Neuron (in vitro differentiated cells): Measurements from ENCODE around the gene HYAL2.

Source experiments
- H2AFZ ChIP-seq: one replicate; pipeline ENCODE4 v1.6.1; 2013; ENCODE audit warnings: low read depth, mild to moderate bottlenecking, inconsistent platforms, low read length, moderate library complexity
- H3K27me3 ChIP-seq: one replicate; pipeline ENCODE4 v1.6.1; 2013; ENCODE audit warnings: low read length; ENCODE audit not compliant: insufficient read depth
- H3K36me3 ChIP-seq: one replicate; pipeline ENCODE4 v1.6.1; 2013; ENCODE audit warnings: low read length; ENCODE audit not compliant: insufficient read depth
- H3K4me1 ChIP-seq: one replicate; pipeline ENCODE4 v1.6.1; 2013; ENCODE audit warnings: low read length; ENCODE audit not compliant: insufficient read depth
- H3K4me3 ChIP-seq: 2 replicates; pipeline ENCODE4 v1.5.1; 2013; ENCODE audit warnings: mild to moderate bottlenecking, low read length, moderate library complexity
- H3K9me3 ChIP-seq: one replicate; pipeline ENCODE4 v1.6.1; 2013; ENCODE audit warnings: low read length

The HYAL2 gene, protein sequence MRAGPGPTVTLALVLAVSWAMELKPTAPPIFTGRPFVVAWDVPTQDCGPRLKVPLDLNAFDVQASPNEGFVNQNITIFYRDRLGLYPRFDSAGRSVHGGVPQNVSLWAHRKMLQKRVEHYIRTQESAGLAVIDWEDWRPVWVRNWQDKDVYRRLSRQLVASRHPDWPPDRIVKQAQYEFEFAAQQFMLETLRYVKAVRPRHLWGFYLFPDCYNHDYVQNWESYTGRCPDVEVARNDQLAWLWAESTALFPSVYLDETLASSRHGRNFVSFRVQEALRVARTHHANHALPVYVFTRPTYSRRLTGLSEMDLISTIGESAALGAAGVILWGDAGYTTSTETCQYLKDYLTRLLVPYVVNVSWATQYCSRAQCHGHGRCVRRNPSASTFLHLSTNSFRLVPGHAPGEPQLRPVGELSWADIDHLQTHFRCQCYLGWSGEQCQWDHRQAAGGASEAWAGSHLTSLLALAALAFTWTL

DNA sequence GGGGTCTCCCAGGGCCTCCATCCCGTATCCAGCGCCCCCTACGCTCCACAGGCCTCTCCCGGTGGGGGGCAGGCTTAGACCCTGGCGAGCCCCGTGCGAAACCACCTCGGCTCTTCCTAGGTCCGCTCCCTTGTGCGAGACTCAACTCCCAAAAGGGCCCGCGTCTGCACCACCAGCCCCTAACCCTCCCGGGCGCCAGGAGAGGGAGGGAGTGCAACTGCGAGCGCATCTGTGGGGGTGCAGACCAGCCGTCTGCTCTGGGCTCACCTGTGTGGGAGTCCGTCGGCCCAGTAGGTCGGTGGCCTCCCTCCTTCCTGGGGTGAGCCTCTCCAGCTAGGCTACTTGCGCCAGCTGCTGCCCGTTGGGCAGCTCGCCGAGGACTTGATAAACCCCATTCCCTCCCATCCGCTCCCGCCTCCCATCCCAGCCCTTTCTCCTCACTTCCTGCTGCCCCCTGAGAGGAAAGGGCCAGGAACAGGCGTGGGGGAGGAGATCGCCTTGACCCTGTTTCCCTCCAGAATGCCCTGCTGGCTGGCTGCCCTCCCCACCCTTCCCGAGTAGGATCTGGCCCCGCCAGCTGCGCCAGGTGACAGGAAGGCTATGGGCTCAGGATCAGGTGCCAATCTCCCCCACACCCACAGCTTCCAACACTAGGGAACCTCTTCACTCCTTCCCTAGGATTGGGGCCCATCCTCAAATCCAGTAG is at the start of gene HYAL2:
HYAL2 (minus strand) TSS at position 360 of the 706 bp plus-strand sequence. CDS start 2,256 bp downstream, outside the sequence.
- Histone ChIP-seq H3K27me3 (no peaks in the 10 kb centered on the region), H3K4me1 (peaks cover 40% of the 10 kb centered on the region), H3K9me3 (no peaks in the 10 kb centered on the region), H3K4me3 (peak within 1 kb of the TSS; percentile 74), H3K36me3 (peaks cover 37% of the 10 kb centered on the region), H2AFZ (peak within 1 kb of the TSS; percentile 36)

DNA sequence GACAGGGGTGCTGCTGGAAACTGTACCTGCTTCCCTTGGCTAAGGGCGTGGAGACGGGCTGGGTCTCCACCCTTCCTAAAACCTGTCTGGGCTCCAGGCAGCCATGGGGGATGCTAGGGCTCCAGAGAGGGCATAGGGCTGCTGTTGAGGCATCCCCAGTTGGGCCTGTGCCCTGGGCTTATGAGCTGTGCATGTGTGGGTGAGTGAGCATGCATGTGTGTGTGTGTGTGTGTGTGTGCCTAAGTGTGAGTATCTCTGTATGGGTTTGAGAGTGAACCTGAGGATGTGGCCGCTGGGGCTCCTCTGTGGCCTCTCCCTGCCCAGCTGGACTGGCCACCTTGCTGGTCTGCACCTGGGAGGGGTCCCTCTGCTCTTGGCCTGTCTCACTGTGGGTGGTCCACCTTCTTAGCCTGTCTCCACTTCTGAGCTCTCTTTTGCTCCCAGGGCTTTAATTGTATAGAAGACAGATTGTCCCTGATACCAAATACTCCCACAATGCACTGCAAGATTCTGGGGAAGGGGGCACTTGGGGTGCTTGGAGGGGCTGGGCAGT is 48.7 kb upstream of the HYAL2 start:
- H3K9me3 ChIP-seq, result no peaks in the 10 kb centered on the region
- no peak overlapping the region for H2AFZ ChIP-seq
- H3K36me3 ChIP-seq, result no peaks in the 10 kb centered on the region
- H3K4me3 ChIP-seq, result no peak overlapping the region
- H3K4me1 ChIP-seq, result peaks cover 25% of the 10 kb centered on the region
- H3K27me3 ChIP-seq, result peaks cover 12% of the 10 kb centered on the region

DNA sequence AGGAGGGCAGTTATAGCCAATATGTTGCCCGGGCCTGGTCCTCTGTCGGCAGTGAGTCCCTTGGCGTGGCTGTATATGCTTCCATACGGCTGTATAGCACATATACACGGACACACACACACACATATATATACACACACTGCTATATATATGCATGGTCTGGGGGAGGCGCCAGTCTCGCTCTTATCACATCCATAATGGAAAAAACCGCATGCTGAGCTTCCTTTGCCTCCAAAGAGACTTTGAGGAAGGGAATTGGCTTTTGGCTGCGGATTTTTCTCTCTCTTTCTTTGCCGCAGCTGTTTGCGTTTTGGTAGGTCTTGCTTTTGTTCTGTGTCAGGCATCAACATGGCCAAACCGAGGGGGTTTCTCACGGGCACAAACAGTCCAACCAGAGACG is 48.0 kb upstream of the HYAL2 start:
- Histone ChIP-seq H3K4me3 (no peak overlapping the region), H3K27me3 (peaks cover 15% of the 10 kb centered on the region), H3K9me3 (no peaks in the 10 kb centered on the region), H3K4me1 (peaks cover 25% of the 10 kb centered on the region), H2AFZ (no peak overlapping the region), H3K36me3 (no peaks in the 10 kb centered on the region)

DNA sequence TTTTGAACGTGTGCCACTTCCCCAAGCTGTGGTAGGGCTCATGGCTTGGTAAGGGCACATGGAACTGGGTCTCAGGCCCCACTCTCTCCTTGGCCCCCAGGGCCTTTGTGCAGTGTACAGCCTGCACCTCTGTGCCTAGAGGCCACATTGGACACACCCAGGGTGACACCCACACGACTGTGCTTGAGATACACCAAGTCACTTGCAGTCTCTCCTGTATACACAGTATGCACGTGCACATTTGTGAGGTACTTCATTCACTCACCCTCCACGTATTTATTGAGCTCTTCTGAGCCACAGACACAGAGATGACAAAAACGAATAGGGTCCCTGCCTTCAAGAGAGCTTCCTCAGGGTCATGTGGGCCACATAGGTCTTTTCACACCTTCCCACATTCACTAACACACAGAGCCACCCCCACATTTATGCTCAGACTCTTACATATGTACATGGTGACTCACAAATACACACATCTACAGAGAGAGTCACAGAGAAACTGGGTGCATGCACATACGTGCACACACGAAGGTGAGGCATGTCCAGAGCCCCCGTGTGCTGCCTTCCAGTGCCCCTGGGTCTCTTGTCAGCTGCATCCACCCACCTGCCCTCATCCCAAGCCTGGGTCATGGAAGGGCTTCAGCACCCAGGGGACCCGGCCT is 46.6 kb upstream of the HYAL2 start:
- Histone ChIP-seq H2AFZ (no peak overlapping the region), H3K9me3 (no peaks in the 10 kb centered on the region), H3K27me3 (peaks cover 25% of the 10 kb centered on the region), H3K4me1 (peaks cover 21% of the 10 kb centered on the region), H3K4me3 (no peak overlapping the region), H3K36me3 (no peaks in the 10 kb centered on the region)

DNA sequence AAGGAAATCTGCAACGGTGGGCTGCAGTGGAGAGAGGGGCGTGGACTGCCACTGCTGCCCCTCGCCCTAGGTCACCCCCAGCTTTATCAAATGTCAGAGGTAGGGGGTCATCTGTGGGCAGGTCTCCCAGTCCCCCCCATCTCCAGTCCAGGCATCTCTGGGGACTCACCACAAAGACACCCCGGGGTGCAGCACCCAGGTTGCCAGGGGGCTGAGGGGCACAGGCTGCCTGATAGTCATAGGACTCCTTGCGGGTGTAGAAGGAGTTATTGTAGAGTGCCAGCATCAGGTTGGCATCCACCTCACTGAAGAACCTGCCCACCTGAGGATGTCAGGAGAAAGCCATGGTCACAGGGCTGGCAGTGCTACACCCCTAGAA is 43.3 kb upstream of the HYAL2 start:
- H3K36me3 ChIP-seq, result no peaks in the 10 kb centered on the region
- peaks cover 32% of the 10 kb centered on the region for H3K27me3 ChIP-seq
- H3K4me3 ChIP-seq, result no peak overlapping the region
- no peak overlapping the region for H2AFZ ChIP-seq
- H3K9me3 ChIP-seq, result no peaks in the 10 kb centered on the region
- peaks cover 2% of the 10 kb centered on the region for H3K4me1 ChIP-seq

DNA sequence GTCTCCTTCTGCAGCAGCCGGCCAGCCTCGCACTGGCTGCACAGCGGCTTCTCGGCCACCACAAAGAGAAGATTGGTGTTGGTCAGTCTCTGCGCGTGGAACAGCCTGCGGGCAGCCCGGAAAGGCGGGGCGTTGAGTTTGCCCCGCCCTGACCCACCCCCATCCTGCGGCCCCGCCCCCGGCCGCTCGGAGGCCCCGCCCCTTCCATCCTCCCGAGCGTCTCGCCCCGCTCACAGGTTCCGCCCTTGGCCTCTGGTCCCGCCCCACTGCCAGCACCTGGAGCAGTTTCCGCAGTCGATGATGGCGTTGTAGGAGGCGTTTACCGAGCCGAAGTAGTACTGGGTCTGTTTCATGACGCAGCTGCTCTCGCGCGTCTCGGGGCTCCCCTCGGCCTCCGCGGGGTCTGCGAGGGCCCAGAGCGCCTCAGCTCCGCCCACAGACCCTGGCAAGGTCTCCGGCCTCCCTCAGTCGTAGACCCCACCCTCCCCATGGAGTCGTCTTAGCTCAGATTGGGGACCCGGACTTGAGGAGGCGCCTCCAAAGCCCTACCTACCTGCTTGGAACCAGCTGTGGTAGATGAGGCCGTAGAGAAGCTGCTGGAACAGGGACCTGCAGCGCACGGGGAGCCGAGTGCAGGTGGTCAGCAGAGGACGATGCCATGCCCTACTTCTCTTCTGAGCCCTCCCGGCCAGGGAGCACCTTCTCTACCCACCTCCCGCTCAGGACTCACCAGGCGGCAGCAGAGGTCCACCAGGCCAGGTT is 42.7 kb upstream of the HYAL2 start:
- Histone ChIP-seq H2AFZ (no peak overlapping the region), H3K9me3 (no peaks in the 10 kb centered on the region), H3K27me3 (peaks cover 32% of the 10 kb centered on the region), H3K4me3 (no peak overlapping the region), H3K4me1 (no peaks in the 10 kb centered on the region), H3K36me3 (no peaks in the 10 kb centered on the region)

DNA sequence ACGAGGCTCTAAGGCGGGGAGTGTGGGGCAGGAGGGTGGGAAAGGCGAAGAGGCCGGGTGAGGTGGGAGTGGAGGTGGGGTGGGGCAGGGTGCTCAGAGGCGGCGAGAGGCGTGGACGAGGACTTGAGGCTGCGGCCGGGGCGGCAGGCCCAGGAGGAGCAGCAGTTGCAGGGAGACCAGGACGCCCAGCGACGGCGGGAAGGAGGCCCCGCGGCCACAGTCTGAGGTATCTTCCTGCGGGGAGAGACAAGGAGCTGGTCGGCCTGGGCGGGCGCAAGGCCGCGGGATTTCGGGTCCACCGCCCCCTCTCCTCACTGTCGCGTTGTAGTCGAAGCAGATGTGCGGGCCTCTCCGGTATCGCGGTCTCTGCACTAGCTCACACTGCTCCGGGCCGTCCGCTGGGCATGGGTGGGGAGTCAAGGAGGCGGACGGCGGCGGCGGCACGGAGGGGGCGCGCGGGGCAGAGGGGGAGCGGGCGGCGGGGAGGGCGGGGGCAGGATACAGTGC is 42.1 kb upstream of the HYAL2 start:
- H3K4me3 ChIP-seq, result no peak overlapping the region

DNA sequence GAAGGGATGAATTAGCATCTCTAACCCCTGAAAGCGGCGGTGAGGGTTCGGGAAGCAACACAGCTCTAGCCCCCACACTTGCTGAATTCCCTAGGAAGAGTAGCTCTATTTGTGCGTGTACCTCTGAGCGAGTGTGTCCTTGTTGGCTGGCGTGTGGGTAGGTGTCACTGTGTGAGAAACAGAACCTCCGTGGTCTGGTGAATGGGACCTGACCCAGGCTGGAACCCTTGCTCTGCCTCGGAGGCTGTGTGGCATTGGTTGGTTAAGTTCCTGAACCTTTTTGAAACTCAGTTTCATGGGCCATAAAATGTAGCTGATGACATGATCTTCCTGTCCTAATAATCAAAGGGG is 37.2 kb upstream of the HYAL2 start:
- H3K27me3 ChIP-seq, result peaks cover 12% of the 10 kb centered on the region
- peak overlapping the region; percentile 39 for H2AFZ ChIP-seq
- peaks cover 30% of the 10 kb centered on the region for H3K4me1 ChIP-seq
- H3K9me3 ChIP-seq, result no peaks in the 10 kb centered on the region
- peaks cover 25% of the 10 kb centered on the region for H3K36me3 ChIP-seq
- H3K4me3 ChIP-seq, result peak overlapping the region; percentile 80

More for the DNA sequence above, 42.1 kb upstream of the HYAL2 start:
- H3K27me3 ChIP-seq, result peaks cover 27% of the 10 kb centered on the region
- H3K4me1 ChIP-seq, result no peaks in the 10 kb centered on the region
- no peak overlapping the region for H2AFZ ChIP-seq
- no peaks in the 10 kb centered on the region for H3K9me3 ChIP-seq
- H3K36me3 ChIP-seq, result no peaks in the 10 kb centered on the region

DNA sequence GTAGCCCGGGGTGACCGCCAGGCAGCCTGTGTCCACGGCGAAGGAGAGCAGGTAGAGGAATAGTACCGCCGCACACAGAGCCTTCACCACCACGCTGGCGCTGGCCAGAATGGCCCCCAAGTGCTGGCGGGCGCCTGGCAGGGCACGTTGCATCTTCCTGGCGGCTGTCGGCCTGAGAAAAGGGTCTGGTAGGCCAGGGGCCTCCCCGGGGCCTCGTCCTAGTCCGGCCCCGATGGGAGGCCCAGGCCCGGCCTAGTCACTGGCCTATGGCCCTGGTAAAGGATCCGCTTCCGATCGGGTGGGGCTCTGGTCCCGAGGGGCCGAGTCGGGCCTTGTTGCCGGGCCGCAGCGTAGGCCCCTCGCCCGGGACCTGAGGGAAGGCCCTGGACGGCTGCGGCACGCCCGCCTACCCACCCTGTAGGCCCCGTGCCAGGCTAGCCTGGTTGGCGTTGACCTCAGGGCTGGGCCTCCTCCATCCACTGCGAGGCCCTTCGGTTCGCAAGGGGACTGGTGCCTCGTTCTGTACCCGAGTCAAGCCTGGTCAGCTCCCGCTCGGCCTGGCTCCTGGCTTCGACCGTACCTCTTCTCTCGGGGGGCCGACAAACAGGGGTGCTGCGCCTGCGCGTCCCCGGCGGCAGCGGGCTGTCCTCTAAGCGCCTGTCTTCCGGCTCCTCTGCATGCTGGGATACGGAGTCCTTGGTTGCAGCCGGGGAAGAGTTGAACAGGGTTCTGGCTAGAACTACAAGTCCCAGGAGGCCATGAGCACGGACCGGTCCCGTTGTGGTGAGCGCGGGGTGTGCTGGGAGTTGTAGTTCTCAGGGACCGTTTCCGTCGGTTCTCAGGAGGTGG is 36.6 kb upstream of the HYAL2 start, which contains the start of gene TMEM115:
TMEM115 (minus strand) TSS at position 611 of the 849 bp plus-strand sequence; CDS start at position 153, 458 bp downstream.
- Histone ChIP-seq H3K4me1 (peaks cover 30% of the 10 kb centered on the region), H3K9me3 (no peaks in the 10 kb centered on the region), H2AFZ (peak within 1 kb of the TSS; percentile 39), H3K27me3 (peaks cover 7% of the 10 kb centered on the region), H3K36me3 (peaks cover 30% of the 10 kb centered on the region), H3K4me3 (peak within 1 kb of the TSS; percentile 80)

DNA sequence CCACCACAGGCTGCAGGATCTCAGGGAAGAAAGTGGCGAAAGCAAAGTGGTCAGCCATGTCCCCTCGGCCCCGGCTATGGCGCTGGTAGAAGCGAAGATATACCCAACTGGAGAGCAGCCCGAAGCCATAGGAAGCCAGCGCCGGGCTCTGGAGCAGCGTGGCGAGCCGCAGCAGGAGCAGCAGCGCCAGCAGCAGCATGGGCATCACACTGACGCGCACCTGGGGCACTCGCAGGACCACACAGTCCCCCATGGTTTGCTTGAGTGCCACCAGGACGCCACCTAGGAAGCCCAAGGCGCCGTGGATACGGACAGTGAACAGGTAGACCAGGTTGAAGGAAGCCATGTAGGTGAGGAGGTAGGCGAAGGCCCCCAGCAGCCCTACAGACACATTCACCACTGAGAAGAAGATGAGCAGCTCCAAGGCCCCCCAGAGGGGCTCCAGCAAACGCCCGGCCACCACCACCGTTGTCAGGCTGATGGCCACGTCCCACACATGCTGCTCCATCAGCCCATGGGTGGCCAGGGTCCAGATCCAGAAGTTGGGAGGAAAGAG is 35.9 kb upstream of the HYAL2 start:
- peaks cover 37% of the 10 kb centered on the region for H3K36me3 ChIP-seq
- no peak overlapping the region for H2AFZ ChIP-seq
- H3K9me3 ChIP-seq, result no peaks in the 10 kb centered on the region
- peak overlapping the region; percentile 80 for H3K4me3 ChIP-seq
- H3K27me3 ChIP-seq, result peaks cover under 1% of the 10 kb centered on the region
- peaks cover 30% of the 10 kb centered on the region for H3K4me1 ChIP-seq

DNA sequence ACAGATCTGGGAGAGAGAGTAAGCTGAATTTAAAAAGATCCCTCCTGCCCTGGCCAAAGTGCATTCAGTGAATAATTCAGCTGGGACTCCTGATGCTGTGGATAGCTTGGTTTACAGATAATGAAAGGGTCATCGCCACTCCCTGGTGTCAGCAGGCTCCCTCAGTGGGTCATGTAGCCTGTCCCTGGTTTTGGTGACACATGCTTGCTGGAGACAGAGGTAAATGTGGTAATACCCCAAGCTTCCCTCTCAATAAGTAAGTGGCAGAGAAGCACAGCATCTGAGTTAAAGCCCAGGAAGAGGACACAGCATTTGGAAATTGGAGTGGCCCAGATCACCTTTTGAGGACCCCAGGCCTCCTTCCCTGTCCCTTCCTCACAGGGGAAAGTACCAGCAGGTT is 34.9 kb upstream of the HYAL2 start:
- Histone ChIP-seq H2AFZ (no peak overlapping the region), H3K9me3 (no peaks in the 10 kb centered on the region), H3K27me3 (no peaks in the 10 kb centered on the region), H3K4me1 (peaks cover 30% of the 10 kb centered on the region), H3K36me3 (peaks cover 40% of the 10 kb centered on the region), H3K4me3 (peak overlapping the region; percentile 80)
